Aortic smooth muscle cell (primary cell): Measurements from ENCODE around the gene BHMT. TPM values are rescaled to one million over a fixed set of nuclear protein-coding genes. Genes with fewer than 3 reads are reported as not detected.

Experiments used
- total RNA-seq: library from RNA; depleted of rRNA; stranded (reverse); fragments of >200 nt; gene quantifications from 2 replicates; pipeline ENCODE4 v1.2.3, GENCODE V29; 2014

BHMT gene, protein sequence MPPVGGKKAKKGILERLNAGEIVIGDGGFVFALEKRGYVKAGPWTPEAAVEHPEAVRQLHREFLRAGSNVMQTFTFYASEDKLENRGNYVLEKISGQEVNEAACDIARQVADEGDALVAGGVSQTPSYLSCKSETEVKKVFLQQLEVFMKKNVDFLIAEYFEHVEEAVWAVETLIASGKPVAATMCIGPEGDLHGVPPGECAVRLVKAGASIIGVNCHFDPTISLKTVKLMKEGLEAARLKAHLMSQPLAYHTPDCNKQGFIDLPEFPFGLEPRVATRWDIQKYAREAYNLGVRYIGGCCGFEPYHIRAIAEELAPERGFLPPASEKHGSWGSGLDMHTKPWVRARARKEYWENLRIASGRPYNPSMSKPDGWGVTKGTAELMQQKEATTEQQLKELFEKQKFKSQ
- total RNA-seq, result under 0.01 TPM in 1 of 2 replicates, not detected in the other

DNA sequence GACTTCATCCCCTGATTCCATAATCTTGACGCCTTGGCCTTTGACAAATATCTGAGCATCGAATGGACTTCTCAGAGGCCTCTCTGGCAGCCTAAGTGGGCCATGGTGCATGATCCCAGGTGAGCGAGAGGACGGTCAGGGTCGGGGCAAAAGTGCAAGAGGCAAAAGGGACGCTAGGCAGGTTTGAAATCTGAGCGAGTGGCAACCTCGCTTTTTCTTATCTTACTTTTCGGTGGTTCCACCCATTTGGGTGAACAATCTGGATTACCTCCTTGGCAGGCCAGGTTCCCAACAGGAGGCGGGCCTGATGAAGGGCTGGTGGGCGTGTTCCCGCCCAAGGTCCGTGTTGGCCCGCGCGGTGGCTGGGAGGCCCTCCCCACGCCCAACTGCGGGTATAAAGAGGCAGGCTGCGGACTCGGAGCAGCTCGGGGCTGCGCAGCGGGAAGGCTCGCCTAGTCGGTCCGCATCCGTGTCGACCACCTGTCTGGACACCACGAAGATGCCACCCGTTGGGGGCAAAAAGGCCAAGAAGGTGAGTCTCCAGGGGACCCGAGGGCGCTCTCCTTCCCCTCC is at the start of gene BHMT:
Gene BHMT, plus strand, starts transcription at position 423 of the 573 bp plus-strand sequence. Its CDS starts 77 bp downstream, at position 500.

DNA sequence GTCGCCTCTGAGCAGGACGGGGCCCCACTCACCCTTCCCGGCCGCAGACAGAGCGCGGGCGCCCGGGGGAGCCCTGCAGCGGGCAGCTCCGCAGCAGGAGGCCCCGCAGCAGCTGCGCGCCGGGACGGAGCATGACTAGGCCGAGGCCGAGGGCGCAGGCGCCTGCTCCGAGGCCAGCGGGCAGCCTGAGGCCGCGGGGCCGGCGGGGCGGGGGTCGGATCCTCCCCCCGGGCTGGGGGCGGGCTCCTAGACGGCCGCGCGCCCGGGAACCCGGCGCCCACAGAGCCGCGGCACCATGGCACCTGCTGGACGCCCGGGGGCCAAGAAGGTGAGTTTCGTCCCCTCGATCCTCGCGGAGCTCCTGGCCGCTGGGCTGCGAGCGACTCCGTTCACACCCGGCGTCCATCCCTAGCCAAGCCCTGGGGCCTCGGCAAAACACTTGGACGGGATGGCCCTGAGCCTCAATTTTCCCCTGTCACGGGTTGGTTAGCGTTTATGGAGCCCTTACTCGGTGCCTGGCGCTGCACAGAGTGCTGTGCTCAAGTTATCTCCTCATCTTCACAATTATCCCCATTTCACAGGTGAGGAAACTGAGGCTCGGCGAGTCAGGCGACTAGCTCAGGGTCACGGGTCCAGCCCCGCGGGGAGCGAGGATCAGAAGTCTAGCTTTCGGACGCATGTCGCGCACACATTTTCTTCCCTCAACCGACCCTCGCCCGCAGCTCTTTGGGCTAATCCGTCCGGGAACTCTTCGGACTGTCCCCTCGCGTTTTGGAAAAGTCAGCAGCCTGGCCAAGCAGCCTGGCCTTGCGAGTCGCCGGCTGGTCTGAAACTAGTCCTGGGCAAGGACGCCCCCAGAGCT is 41.9 kb upstream of the BHMT start, which contains the start of the genes BHMT2 and DMGDH:
Gene BHMT2, plus strand, starts transcription at position 280 of the 862 bp plus-strand sequence. Its CDS starts 16 bp downstream, at position 296.
Gene DMGDH, minus strand, starts transcription at position 187 of the 862 bp plus-strand sequence. Its CDS starts 54 bp downstream, at position 133.

Other genes starting within 250 kb of the BHMT start
- gene ARSB, start 126.5 kb upstream of the BHMT start, total RNA-seq, result 57.7 and 74.5 TPM in 2 replicates
- gene DMGDH, start 42.1 kb upstream of the BHMT start, total RNA-seq, result 1.7 and 2.1 TPM in 2 replicates
- 4.1 and 6.1 TPM in 2 replicates for gene BHMT2, start 42.0 kb upstream of the BHMT start, total RNA-seq
- 10.0 and 13.5 TPM in 2 replicates for gene JMY, start 124.3 kb downstream of the BHMT start, total RNA-seq